Measurements from ENCODE around the gene DLL1. TPM values are rescaled to one million over a fixed set of nuclear protein-coding genes. Genes with fewer than 3 reads are reported as not detected.

DLL1 gene
- total RNA-seq, 4 donors from 2014 or later, result 1.8 to 3.7 (median 3.3) TPM

GRCh38 chr6:170306324-170307079 lies 15.6 kb upstream of the DLL1 start, which contains the start of gene FAM120B:
Gene FAM120B, plus strand, starts transcription at chr6:170306758. Its CDS starts 10,633 bp downstream, at chr6:170317391.
- TF ChIP-seq POLR2A (IDR thresholded peaks at IDR 0.05), result peak; percentile 96 to 99
- TF ChIP-seq, protein P1, sequence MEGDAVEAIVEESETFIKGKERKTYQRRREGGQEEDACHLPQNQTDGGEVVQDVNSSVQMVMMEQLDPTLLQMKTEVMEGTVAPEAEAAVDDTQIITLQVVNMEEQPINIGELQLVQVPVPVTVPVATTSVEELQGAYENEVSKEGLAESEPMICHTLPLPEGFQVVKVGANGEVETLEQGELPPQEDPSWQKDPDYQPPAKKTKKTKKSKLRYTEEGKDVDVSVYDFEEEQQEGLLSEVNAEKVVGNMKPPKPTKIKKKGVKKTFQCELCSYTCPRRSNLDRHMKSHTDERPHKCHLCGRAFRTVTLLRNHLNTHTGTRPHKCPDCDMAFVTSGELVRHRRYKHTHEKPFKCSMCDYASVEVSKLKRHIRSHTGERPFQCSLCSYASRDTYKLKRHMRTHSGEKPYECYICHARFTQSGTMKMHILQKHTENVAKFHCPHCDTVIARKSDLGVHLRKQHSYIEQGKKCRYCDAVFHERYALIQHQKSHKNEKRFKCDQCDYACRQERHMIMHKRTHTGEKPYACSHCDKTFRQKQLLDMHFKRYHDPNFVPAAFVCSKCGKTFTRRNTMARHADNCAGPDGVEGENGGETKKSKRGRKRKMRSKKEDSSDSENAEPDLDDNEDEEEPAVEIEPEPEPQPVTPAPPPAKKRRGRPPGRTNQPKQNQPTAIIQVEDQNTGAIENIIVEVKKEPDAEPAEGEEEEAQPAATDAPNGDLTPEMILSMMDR (IDR thresholded peaks at IDR 0.05 in 4 of 5, conservative IDR thresholded peaks at IDR 0.05 in 1 of 5), result no peak
- H3K27ac ChIP-seq, result peak within 1 kb of the TSS; percentile 85 to 95 (median 89)
- peaks cover 25 to 46% of the 10 kb centered on the region in 2 donors for H3K4me1 ChIP-seq
- peak within 1 kb of the TSS; percentile 79 to 98 (median 88) for H3K4me3 ChIP-seq
- ATAC-seq (peak; percentile 96 to 99), DNase-seq (peak; percentile 94 to 96)
- no peaks in the 10 kb centered on the region for H3K36me3 ChIP-seq
- intact Hi-C loops (cut with DNase I; ENCODE audit: low total_unique reads), result loop anchor here (5.0 kb wide), 1 partner anchor 216 kb away; no protein-coding TSS in a partner anchor
- no peaks in the 10 kb centered on the region for H3K9me3 ChIP-seq
- H3K27me3 ChIP-seq, result no peaks in the 10 kb centered on the region
- in situ Hi-C loops (cut with MboI; ENCODE audit: low sequenced_read_pairs in 4 of 4), result no loop called here

DNA sequence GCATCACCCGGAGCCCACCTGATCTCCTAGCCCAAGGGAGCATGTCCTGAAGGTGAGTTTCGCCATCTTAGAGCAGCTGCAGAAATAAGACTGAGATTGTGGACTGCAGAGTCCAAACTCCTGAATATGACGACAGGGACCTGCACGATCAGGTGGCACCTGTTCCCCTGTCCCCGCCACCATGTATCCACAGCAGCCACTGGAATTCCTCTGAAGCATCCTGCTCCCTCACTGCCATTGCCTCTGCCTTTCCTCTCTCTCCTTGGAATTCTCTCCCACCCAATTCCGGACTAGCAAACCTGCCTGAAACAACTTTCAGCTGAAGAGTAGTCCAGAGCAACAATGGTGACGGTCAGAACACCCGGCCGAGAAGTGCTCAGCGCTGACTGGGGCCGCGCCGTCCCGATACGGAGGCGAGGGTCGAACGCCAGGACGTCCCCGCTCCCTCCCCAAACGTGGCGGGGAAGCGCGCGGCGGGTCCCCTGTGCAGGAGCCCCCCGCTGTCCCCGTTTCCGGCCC lies 15.0 kb upstream of the DLL1 start:
- peaks cover 25 to 41% of the 10 kb centered on the region in 2 donors for H3K4me1 ChIP-seq
- TF ChIP-seq, protein P1 (IDR thresholded peaks at IDR 0.05 in 4 of 5, conservative IDR thresholded peaks at IDR 0.05 in 1 of 5), result no peak
- TF ChIP-seq POLR2A (IDR thresholded peaks at IDR 0.05), result no peak
- H3K4me3 ChIP-seq, result peak overlapping the region; percentile 72 to 95 (median 80)
- ATAC-seq, result peak; percentile 13 to 22
- no peaks in the 10 kb centered on the region for H3K9me3 ChIP-seq
- intact Hi-C loops (cut with DNase I; ENCODE audit: low total_unique reads) (loop anchor here (5.0 kb wide), 1 partner anchor 216 kb away; no protein-coding TSS in a partner anchor), in situ Hi-C loops (cut with MboI; ENCODE audit: low sequenced_read_pairs in 4 of 4) (no loop called here)
- DNase-seq, result no peak
- H3K36me3 ChIP-seq, result no peaks in the 10 kb centered on the region
- peak overlapping the region; percentile 85 to 95 (median 89) for H3K27ac ChIP-seq
- no peaks in the 10 kb centered on the region for H3K27me3 ChIP-seq

DNA sequence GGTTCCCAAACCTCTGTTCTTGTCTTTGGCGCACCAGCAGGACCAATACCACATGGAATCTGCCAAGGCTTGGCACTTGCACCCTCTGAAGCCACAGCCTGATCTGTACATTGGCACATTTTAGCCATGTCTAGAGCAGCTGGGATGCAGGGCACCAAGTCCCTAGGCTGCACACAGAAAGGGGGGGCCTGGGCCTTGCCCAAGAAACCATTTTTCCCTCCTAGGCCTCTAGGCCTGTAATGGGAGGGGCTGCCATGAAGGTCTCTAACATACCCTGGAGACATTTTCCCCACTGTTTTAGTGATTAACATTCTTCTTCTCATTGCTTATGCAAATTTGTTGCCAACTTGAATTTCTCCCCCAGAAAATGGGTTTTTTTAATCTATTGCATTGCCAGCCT lies 10.3 kb upstream of the DLL1 start:
- ATAC-seq, result no peak
- in situ Hi-C loops (cut with MboI; ENCODE audit: low sequenced_read_pairs in 4 of 4), result no loop called here
- TF ChIP-seq, protein P1 (IDR thresholded peaks at IDR 0.05 in 4 of 5, conservative IDR thresholded peaks at IDR 0.05 in 1 of 5), result no peak
- TF ChIP-seq POLR2A (IDR thresholded peaks at IDR 0.05), result no peak
- intact Hi-C loops (cut with DNase I; ENCODE audit: low total_unique reads), result no loop called here
- H3K4me1 ChIP-seq, result peaks cover 8% of the 10 kb centered on the region in 2 donors
- no peaks in the 10 kb centered on the region for H3K9me3 ChIP-seq
- H3K27me3 ChIP-seq, result peaks cover 11 to 14% (median 14%) of the 10 kb centered on the region in 3 donors
- no peak overlapping the region for H3K4me3 ChIP-seq
- no peak for DNase-seq
- no peaks in the 10 kb centered on the region for H3K36me3 ChIP-seq
- no peak overlapping the region for H3K27ac ChIP-seq

DNA sequence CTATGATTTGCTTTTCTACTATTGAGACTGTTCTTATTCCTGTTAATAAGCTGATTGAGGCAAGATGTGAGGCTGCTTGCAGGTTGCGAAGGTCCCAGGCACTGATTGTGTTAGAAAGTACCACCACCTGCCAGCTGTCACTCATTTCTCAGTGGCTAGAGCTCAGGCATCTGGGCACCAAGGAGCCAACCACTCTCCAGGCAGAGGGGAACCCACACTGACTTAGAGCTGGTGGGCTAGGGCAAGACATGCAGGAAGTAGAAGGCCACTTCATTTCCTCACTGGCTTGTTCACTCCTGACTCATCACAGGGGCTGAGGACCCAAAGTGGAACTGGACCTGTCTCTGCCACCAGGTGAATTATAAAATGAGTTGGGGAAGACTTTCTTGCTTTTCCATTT lies 7.8 kb upstream of the DLL1 start:
- no peak overlapping the region for H3K4me3 ChIP-seq
- in situ Hi-C loops (cut with MboI; ENCODE audit: low sequenced_read_pairs in 4 of 4) (loop anchor here (10.0 to 25.0 kb wide), 3 partner anchors 261 to 464 kb away; no protein-coding TSS in a partner anchor), intact Hi-C loops (cut with DNase I; ENCODE audit: low total_unique reads) (no loop called here)
- DNase-seq (peak in 1 of 2 donors; percentile 52), ATAC-seq (peak; percentile 40 to 68)
- no peak for TF ChIP-seq POLR2A (IDR thresholded peaks at IDR 0.05)
- TF ChIP-seq, protein P1 (IDR thresholded peaks at IDR 0.05 in 4 of 5, conservative IDR thresholded peaks at IDR 0.05 in 1 of 5), result no peak
- peaks cover 36 to 39% (median 39%) of the 10 kb centered on the region in 3 donors for H3K27me3 ChIP-seq
- H3K9me3 ChIP-seq, result no peaks in the 10 kb centered on the region
- no peak overlapping the region for H3K27ac ChIP-seq
- peaks cover 5 to 14% of the 10 kb centered on the region in 2 donors for H3K4me1 ChIP-seq
- H3K36me3 ChIP-seq, result no peaks in the 10 kb centered on the region

Data from gastrocnemius medialis (tissue), 4 donors.